HG03354 (cell line): ENCODE data around the gene RCCD1.
A peak's percentile ranks its signal among the peaks of the same experiment; 100 is the strongest.

Source experiments
- ATAC-seq: cut with Tn5 transposase; IDR thresholded peaks from one replicate; pipeline ENCODE4 v1.9.1; 2021; ENCODE audit warnings: mild to moderate bottlenecking; ENCODE audit not compliant: unreplicated experiment, poor library complexity, severe bottlenecking

The RCCD1 gene

GRCh38 chr15:90938261-90938660, 16.4 kb upstream of the RCCD1 start:
- no peak for ATAC-seq

DNA sequence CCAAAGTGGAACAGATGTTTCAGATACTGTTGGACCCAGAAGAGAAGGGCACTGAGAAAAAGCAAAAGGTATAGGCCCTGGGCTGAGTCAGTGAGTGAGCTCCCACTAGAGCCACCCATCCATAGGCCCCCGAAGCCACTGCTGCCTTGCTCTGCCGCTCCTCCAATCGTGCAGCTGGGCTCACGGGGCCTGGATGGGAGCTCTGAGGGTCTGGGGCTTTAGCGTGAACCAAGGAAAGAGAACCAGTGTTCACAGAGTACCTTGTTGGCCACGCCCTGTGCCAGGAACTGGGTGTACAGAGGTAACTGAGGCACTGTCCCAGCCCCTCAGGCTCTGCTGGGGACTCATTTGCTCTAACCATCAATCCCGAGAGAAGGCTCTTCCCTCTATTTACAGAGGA, 14.9 kb upstream of the RCCD1 start:
- ATAC-seq, result no peak

GRCh38 chr15:90941038-90941437, 13.6 kb upstream of the RCCD1 start:
- ATAC-seq, result no peak

DNA sequence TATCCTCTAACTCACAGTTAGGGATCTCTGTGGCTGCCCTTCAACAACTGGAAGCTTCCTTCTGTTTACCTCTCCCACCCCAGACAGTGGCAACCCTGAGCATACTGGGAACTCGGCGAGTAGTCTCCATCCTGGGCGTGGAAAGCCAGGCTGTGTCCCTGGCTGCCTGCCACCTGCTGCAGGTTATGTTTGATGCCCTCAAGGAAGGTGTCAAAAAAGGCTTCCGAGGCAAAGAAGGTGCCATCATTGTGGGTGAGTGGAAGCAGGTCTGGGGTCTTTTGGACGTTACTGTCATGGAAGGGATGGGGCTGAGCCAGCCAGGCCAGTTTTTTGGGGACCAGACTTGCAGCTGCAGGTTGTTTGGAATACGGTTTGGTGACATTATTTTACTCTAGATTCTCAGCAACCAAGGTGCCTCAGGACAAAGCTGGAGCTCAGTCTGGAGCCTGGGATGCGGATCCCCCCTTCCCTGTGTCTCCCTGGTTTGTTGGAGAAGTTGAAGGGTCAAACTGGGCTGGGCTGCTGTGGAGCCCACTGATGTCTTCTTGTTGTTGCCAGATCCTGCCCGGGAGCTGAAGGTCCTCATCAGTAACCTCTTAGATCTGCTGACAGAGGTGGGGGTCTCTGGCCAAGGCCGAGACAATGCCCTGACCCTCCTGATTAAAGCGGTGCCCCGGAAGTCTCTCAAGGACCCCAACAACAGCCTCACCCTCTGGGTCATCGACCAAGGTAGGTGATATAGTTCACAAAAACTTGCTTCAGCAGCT, 12.1 kb upstream of the RCCD1 start:
- ATAC-seq, result no peak

- ATAC-seq, result no peak
These were observed 9.6 kb upstream of the RCCD1 start for GRCh38 chr15:90945091-90945490.

GRCh38 chr15:90946538-90946937, 8.1 kb upstream of the RCCD1 start:
- no peak for ATAC-seq

DNA sequence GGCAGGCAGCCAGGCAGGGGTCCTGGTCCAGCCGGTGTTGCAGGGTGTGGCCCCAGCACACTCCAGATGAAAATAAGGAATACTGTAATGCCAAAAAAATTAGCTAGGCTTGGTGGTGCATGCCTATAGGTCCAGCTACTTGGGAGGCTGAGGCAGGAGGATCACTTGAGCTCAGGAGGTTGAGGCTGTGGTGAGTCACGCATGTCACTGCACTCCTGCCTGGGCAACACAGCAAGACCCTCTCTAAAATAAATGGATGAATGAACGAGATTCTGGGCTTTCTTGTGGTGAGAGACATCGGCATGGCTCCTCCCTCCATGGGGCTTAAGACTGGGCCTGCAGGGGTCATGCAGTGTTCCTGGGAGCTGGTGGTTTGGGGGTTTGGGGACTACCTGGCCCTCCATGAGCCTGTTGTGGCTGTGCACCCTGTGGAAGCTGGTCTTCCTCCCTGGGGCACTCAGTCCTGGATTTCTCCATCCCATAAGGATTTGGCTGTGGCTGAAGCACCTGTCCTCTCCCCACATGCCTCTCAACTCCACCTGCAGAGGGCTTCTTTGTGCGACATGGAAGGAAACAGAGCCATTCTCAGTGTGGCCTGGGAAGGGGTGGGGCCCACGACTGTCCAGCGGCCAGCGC, 7.6 kb upstream of the RCCD1 start:
- no peak for ATAC-seq

GRCh38 chr15:90947577-90948357, 6.9 kb upstream of the RCCD1 start:
- no peak for ATAC-seq

DNA sequence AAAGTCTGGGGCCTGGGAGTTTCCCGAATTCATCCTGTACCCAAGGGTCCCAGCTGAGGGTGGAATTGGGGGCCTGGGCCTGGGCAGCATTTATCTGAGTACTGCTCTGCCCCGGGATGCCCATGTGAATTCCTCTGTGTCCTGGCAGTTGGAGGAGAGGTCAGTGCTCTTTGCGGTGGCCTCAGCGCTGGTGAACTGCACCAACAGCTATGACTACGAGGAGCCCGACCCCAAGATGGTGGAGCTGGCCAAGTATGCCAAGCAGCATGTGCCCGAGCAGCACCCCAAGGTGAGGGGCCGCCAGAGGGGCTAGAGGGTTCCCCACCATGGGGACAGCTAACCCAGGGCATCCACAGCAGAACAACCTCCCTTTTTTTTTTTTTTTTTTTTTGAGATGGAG, 6.2 kb upstream of the RCCD1 start:
- ATAC-seq, result no peak

- no peak for ATAC-seq
These were observed 4.6 kb upstream of the RCCD1 start for GRCh38 chr15:90949979-90950675.

GRCh38 chr15:90950676-90951075, 4.0 kb upstream of the RCCD1 start:
- no peak for ATAC-seq

DNA sequence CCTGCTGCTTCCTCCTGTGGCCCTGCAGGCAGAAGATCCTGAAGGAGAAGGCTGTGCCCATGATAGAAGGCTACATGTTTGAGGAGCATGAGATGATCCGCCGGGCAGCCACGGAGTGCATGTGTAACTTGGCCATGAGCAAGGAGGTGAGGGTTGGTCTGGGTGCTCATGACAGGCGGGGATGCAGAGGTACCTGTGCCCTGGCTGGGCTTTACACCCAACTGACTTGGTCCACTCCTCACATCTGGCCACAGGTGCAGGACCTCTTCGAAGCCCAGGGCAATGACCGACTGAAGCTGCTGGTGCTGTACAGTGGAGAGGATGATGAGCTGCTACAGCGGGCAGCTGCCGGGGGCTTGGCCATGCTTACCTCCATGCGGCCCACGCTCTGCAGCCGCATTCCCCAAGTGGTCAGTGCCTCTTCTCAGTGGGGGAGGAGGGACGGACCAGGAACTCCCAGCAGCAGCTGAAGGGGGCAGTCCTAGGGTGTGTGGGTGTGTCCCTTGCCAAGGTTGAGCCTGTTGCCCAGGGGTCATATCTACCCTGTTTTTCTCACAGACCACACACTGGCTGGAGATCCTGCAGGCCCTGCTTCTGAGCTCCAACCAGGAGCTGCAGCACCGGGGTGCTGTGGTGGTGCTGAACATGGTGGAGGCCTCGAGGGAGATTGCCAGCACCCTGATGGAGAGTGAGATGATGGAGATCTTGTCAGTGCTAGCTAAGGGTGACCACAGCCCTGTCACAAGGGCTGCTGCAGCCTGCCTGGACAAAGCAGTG, 1.6 kb upstream of the RCCD1 start:
- ATAC-seq, result no peak

GRCh38 chr15:90953947-90954711, 555 bp upstream of the RCCD1 start:
- no peak for ATAC-seq

GRCh38 chr15:90955624-90956273, 1.1 kb downstream of the RCCD1 start:
- ATAC-seq, result no peak

GRCh38 chr15:90956274-90957030, 1.8 kb downstream of the RCCD1 start:
- peak; percentile 30 for ATAC-seq

DNA sequence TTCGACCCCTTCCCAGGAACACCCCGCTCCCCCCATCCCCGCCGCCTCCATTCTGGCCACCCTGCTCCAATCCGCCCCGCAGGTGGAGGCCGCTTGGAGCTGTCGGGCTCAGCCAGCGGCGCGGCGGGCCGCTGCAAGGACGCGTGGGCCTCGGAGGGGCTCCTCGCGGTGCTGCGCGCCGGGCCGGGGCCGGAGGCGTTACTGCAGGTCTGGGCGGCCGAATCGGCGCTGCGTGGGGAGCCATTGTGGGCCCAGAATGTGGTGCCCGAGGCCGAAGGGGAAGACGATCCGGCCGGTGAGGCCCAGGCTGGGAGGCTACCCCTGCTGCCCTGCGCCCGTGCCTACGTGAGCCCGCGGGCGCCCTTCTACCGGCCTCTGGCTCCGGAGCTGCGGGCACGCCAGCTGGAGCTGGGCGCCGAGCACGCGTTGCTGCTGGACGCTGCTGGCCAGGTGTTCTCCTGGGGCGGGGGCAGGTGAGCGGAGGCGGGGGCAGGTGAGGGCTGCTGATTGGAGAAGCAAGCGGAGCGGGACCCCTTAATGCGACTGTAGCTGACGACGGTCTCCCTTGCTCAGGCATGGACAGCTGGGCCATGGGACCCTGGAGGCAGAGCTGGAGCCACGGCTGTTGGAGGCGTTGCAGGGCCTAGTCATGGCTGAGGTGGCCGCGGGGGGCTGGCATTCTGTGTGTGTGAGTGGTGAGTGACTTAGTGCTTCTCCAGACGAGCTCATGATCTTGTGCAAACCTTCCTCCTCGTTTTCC, 2.5 kb downstream of the RCCD1 start:
- no peak for ATAC-seq

DNA sequence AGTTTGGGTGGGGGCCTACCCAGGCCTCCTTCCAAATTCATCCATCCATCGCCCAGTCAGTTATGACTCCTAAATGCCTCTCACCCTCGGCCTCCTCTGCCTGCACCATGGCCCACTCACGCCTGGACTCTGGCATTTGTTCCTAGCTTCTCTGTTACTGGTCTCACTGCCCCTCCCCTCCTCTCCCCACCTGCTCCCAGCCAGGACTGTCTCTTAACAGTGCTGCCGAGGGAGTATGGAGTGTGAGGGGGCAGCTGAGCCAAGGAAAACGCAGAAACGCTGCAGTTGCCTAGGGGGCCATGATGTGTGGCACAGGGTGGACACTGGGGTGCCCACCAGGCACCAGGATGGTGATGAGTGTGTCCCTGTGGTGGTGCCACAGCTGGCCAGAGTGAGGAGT, 3.1 kb downstream of the RCCD1 start:
- no peak for ATAC-seq
